ENCODE measurements around the gene CTIF. TPM values are rescaled to one million over a fixed set of nuclear protein-coding genes. Genes with fewer than 3 reads are reported as not detected.

CTIF gene
- total and polyA plus RNA-seq, 2 experiments from 2014 or later, result 22.1 to 27.9 TPM

DNA sequence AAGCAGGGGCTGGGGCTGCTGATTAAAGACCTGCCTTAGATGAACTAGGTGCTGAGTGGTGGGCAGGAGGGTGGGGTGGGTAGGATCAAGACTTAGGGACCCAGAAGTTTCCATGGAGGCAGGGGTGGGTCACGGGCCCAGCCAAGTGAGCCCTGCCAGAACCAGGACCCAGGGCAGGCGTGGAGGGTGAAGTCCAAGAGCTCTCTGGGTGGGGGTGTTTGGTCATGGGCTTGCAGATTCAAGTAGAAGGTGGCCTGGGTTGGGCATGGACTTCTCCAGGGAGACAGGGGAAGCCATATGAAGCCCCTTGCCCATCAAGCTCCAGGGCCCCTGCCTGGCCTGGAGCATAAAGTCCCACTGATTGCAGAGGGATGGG, 243.1 kb downstream of the CTIF start:
- Histone ChIP-seq H3K4me2 (peak overlapping the region; percentile 68), H3K27ac (peak overlapping the region; percentile 99), H3K36me3 (replicated peaks; ENCODE audit: insufficient read depth, low read depth) (no peaks in the 10 kb centered on the region), H3K9me3 (ENCODE audit: low read depth) (no peaks in the 10 kb centered on the region), H3K27me3 (no peaks in the 10 kb centered on the region), H3K4me3 (no peak overlapping the region), H3K9me2 (replicated peaks; ENCODE audit: insufficient read depth) (no peaks in the 10 kb centered on the region), H2AFZ (no peak overlapping the region), H4K20me1 (ENCODE audit: insufficient read depth, poor library complexity, severe bottlenecking) (no peaks in the 10 kb centered on the region), H3K4me1 (ENCODE audit: insufficient read depth) (peaks cover 69% of the 10 kb centered on the region), H3K79me2 (peaks cover 21% of the 10 kb centered on the region)
- WGBS (ENCODE audit: low lambda C conversion rate, missing lambda C conversion rate), result 72% methylated on average over 2 of the region's 2 CpGs
- TF ChIP-seq EZH2 (IDR thresholded peaks at IDR 0.05; ENCODE audit: borderline replicate concordance), result no peak
- TF ChIP-seq, protein P1, sequence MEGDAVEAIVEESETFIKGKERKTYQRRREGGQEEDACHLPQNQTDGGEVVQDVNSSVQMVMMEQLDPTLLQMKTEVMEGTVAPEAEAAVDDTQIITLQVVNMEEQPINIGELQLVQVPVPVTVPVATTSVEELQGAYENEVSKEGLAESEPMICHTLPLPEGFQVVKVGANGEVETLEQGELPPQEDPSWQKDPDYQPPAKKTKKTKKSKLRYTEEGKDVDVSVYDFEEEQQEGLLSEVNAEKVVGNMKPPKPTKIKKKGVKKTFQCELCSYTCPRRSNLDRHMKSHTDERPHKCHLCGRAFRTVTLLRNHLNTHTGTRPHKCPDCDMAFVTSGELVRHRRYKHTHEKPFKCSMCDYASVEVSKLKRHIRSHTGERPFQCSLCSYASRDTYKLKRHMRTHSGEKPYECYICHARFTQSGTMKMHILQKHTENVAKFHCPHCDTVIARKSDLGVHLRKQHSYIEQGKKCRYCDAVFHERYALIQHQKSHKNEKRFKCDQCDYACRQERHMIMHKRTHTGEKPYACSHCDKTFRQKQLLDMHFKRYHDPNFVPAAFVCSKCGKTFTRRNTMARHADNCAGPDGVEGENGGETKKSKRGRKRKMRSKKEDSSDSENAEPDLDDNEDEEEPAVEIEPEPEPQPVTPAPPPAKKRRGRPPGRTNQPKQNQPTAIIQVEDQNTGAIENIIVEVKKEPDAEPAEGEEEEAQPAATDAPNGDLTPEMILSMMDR (IDR thresholded peaks at IDR 0.05; ENCODE audit: poor library complexity), result no peak
- no peak for TF ChIP-seq EZH2phosphoT487 (IDR thresholded peaks at IDR 0.05; ENCODE audit: low read depth, severe bottlenecking, unreplicated experiment)
- peak; percentile 31 for DNase-seq (ENCODE audit: low spot score)

DNA sequence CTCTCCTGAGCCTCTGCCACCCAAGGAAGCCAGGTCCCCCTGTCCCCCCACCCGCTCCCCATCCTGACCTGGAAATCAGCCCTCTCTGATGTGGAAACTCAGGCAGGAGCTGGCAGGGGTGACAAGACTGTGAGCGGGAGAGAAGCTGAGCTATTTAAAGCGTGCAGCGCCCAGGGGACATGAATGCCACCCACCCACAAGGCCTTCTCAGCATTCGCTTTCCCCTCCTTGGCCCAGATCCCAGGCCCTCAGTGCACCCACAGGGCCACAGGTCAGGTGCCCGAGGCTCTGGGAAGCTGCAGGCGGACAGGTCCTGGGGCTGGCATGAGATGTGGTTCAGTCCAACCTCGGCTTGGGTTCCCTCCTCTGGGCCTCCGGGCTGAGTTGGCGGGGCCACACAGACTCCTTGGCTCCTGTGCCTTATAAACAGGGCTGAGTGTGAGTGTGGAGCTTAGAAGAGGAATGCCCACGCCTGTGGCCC, 243.6 kb downstream of the CTIF start:
- H3K4me1 ChIP-seq (ENCODE audit: insufficient read depth), result peaks cover 69% of the 10 kb centered on the region
- H3K27me3 ChIP-seq, result no peaks in the 10 kb centered on the region
- H4K20me1 ChIP-seq (ENCODE audit: insufficient read depth, poor library complexity, severe bottlenecking), result no peaks in the 10 kb centered on the region
- H3K27ac ChIP-seq, result peak overlapping the region; percentile 99
- no peak overlapping the region for H3K4me3 ChIP-seq
- 81% methylated on average over 10 of the region's 11 CpGs for WGBS (ENCODE audit: low lambda C conversion rate, missing lambda C conversion rate)
- no peak overlapping the region for H2AFZ ChIP-seq
- peak overlapping the region; percentile 68 for H3K4me2 ChIP-seq
- no peaks in the 10 kb centered on the region for H3K9me2 ChIP-seq (replicated peaks; ENCODE audit: insufficient read depth)
- peak; percentile 38 for DNase-seq (ENCODE audit: low spot score)
- TF ChIP-seq, protein P1 (IDR thresholded peaks at IDR 0.05; ENCODE audit: poor library complexity), result no peak
- TF ChIP-seq EZH2phosphoT487 (IDR thresholded peaks at IDR 0.05; ENCODE audit: low read depth, severe bottlenecking, unreplicated experiment), result no peak
- TF ChIP-seq EZH2 (IDR thresholded peaks at IDR 0.05; ENCODE audit: borderline replicate concordance), result no peak
- H3K9me3 ChIP-seq (ENCODE audit: low read depth), result no peaks in the 10 kb centered on the region
- no peaks in the 10 kb centered on the region for H3K36me3 ChIP-seq (replicated peaks; ENCODE audit: insufficient read depth, low read depth)
- peaks cover 21% of the 10 kb centered on the region for H3K79me2 ChIP-seq

DNA sequence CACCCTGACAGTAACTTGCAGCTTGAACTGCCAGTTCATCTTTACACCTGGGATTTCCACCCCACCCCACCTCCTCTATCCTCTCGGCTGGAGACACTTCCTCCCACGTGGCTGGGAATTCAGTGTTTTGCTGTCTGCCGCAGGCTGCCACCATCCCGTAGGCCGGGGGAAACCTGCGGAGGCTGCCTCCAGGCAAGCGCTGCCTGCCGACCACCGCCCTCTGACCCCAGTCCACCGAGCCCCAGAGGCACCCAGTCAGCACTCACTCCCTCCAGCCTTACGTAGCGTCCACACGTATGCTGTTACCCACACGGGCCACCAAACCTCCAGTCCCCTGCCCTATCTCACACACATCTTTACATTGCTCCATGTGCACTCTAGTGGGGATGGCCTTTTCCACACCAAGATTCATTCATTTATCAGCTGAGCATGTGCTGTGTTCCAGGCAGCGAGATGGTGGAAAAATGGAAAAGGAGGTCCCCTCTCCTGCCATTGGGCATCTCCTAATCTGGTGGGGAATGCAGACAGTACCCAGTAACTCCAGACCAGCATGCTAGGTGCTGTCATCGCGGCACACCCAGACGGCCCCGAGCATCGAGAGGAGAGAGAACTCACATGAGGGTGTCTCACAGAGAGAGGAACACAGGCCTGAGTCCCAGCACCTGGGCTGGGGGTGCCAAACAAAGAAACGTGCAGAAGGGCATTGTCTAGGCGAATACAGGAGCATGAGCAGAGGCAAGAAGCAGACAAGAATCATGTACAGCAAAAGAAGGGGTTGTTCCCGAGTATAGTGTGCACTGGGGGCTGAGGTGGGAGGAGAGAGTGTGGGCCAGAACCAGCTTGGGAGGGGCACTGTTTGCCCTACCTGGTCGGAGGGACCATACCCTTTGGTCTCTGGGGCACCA, 245.0 kb downstream of the CTIF start:
- Histone ChIP-seq H3K4me1 (ENCODE audit: insufficient read depth) (peaks cover 63% of the 10 kb centered on the region), H3K79me2 (peaks cover 17% of the 10 kb centered on the region), H3K4me2 (no peak overlapping the region), H3K27ac (no peak overlapping the region), H3K4me3 (no peak overlapping the region), H3K9me2 (replicated peaks; ENCODE audit: insufficient read depth) (no peaks in the 10 kb centered on the region), H2AFZ (no peak overlapping the region), H4K20me1 (ENCODE audit: insufficient read depth, poor library complexity, severe bottlenecking) (no peaks in the 10 kb centered on the region), H3K36me3 (replicated peaks; ENCODE audit: insufficient read depth, low read depth) (no peaks in the 10 kb centered on the region), H3K27me3 (no peaks in the 10 kb centered on the region), H3K9me3 (ENCODE audit: low read depth) (no peaks in the 10 kb centered on the region)
- TF ChIP-seq EZH2 (IDR thresholded peaks at IDR 0.05; ENCODE audit: borderline replicate concordance), result no peak
- TF ChIP-seq, protein P1 (IDR thresholded peaks at IDR 0.05; ENCODE audit: poor library complexity), result no peak
- TF ChIP-seq EZH2phosphoT487 (IDR thresholded peaks at IDR 0.05; ENCODE audit: low read depth, severe bottlenecking, unreplicated experiment), result no peak
- WGBS (ENCODE audit: low lambda C conversion rate, missing lambda C conversion rate), result 80% methylated on average over 24 of the region's 24 CpGs
- DNase-seq (ENCODE audit: low spot score), result no peak

Data from hepatocyte (in vitro differentiated cells).